Astrocyte (in vitro differentiated cells and primary cell): ENCODE data around the gene FAM98B.

Experiments
- EZH2 ChIP-seq: IDR thresholded peaks from 2 replicates; pipeline ENCODE4 v1.6.1; 2012; ENCODE audit warnings: mild to moderate bottlenecking, low read length, inconsistent platforms; ENCODE audit not compliant: insufficient read depth
- TF ChIP-seq, protein P1 (sequence below): IDR thresholded peaks from 2 replicates; pipeline ENCODE4 v1.5.1; 2011; ENCODE audit warnings: low read depth, mild to moderate bottlenecking, inconsistent platforms, low read length, moderate library complexity; ENCODE audit not compliant: insufficient read depth

- TF ChIP-seq, protein P1, sequence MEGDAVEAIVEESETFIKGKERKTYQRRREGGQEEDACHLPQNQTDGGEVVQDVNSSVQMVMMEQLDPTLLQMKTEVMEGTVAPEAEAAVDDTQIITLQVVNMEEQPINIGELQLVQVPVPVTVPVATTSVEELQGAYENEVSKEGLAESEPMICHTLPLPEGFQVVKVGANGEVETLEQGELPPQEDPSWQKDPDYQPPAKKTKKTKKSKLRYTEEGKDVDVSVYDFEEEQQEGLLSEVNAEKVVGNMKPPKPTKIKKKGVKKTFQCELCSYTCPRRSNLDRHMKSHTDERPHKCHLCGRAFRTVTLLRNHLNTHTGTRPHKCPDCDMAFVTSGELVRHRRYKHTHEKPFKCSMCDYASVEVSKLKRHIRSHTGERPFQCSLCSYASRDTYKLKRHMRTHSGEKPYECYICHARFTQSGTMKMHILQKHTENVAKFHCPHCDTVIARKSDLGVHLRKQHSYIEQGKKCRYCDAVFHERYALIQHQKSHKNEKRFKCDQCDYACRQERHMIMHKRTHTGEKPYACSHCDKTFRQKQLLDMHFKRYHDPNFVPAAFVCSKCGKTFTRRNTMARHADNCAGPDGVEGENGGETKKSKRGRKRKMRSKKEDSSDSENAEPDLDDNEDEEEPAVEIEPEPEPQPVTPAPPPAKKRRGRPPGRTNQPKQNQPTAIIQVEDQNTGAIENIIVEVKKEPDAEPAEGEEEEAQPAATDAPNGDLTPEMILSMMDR = no peak
- no peak for TF ChIP-seq EZH2
Observed at GRCh38 chr15:38482572-38482971, 28.6 kb downstream of the FAM98B start.
